ENCODE measurements around the gene LCE1C.

LCE1C gene

DNA sequence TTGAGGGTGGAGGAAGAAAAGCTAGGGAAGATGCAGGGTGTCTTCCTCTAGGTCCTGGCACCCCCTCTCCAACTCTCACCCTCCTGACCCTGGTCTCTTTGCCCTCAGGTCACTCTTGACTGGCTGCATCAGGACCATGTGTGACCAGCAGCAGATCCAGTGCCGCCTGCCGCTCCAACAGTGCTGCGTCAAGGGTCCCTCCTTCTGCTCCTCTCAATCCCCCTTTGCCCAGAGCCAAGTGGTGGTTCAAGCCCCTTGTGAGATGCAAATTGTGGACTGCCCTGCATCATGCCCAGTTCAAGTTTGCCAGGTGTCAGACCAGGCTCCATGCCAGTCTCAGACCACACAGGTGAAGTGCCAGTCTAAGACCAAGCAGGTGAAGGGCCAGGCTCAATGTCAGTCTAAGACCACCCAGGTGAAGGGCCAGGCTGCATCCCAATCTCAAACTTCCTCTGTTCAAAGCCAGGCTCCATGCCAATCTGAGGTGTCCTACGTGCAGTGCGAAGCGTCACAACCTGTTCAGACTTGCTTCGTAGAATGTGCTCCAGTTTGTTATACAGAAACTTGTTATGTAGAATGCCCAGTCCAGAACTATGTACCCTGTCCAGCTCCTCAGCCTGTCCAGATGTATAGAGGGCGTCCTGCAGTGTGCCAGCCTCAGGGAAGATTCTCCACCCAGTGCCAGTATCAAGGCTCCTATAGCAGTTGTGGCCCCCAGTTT, 46.8 kb downstream of the LCE1C start:
- DNase-seq = no peak

GRCh38 chr1:152758636-152759035, 47.8 kb downstream of the LCE1C start:
- DNase-seq = no peak

GRCh38 chr1:152757747-152758146, 48.7 kb downstream of the LCE1C start, which contains the start of gene KPRP:
TSS of gene KPRP (plus strand) at chr1:152758025. CDS start at chr1:152759589, 1,564 bp downstream.
- no peak for DNase-seq

DNA sequence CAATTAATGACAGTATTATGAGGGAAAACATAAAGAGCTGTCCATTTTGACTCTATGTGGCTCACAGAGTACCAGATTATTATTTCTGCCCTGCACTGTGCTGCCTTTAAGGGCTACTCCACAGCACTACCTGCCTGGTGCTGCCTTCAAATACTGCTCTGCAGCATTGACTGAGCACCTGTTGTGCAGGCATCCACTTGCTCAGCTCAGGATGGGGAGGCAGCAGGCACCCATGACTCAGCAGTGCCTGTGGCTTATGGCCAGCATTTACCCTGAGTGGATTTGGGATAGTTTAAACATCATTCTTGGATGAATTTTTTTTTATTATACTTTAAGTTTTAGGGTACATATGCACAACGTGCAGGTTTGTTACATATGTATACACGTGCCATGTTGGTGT, 49.6 kb downstream of the LCE1C start:
- no peak for DNase-seq

All from activated CD4-positive, CD25-positive, alpha-beta regulatory T cell (primary cell).